Fibroblast of lung (primary cell): ENCODE measurements around the gene SRSF7.

Source experiments
- EZH2 ChIP-seq: IDR thresholded peaks from 2 replicates; pipeline ENCODE4 v1.5.1; 2012; ENCODE audit warnings: low read length, control low read depth, mild to moderate bottlenecking; ENCODE audit errors: missing control alignments
- TF ChIP-seq, protein P1 (sequence below), 2 donors: IDR thresholded peaks in 1 of 2; conservative IDR thresholded peaks in 1 of 2; 1 replicate in 1 of 2; 2 replicates in 1 of 2; pipeline ENCODE4 v1.5.1; 2011 to 2012; ENCODE audit warnings: low read length in 2 of 2, control low read depth in 1 of 2, inconsistent platforms in 1 of 2, low read depth in 1 of 2, mild to moderate bottlenecking in 1 of 2

GRCh38 chr2:38702413-38702812, 48.7 kb downstream of the SRSF7 start:
- TF ChIP-seq, protein P1, sequence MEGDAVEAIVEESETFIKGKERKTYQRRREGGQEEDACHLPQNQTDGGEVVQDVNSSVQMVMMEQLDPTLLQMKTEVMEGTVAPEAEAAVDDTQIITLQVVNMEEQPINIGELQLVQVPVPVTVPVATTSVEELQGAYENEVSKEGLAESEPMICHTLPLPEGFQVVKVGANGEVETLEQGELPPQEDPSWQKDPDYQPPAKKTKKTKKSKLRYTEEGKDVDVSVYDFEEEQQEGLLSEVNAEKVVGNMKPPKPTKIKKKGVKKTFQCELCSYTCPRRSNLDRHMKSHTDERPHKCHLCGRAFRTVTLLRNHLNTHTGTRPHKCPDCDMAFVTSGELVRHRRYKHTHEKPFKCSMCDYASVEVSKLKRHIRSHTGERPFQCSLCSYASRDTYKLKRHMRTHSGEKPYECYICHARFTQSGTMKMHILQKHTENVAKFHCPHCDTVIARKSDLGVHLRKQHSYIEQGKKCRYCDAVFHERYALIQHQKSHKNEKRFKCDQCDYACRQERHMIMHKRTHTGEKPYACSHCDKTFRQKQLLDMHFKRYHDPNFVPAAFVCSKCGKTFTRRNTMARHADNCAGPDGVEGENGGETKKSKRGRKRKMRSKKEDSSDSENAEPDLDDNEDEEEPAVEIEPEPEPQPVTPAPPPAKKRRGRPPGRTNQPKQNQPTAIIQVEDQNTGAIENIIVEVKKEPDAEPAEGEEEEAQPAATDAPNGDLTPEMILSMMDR (conservative IDR thresholded peaks at IDR 0.05 in 1 of 2, IDR thresholded peaks at IDR 0.05 in 1 of 2; ENCODE audit: low read depth in 1 of 2, low read length in 2 of 2), result no peak
- no peak for TF ChIP-seq EZH2
